K562 (cell line): ENCODE data around the gene CST8. TPM values are rescaled to one million over a fixed set of nuclear protein-coding genes. Genes with fewer than 3 reads are reported as not detected.

Experiments used
- ATAC-seq: fragments of 200-7000 bp; cut with Tn5 transposase; 3 replicates; pipeline ENCODE4 v1.9.1; 2020; ENCODE audit warnings: moderate library complexity
- BruUV-seq: library from RNA; stranded (reverse); fragments of 400-500 nt; replicated peaks from 2 replicates; lab custom pipeline; 2021; lab: Mats Ljungman, UMichigan
- CTCF ChIA-PET: fragments of 300-600 bp; formaldehyde crosslinking; extraction: SDS; loops from one replicate; lab custom pipeline; 2021; ENCODE audit warnings: low intra/inter-chr PET ratio; lab: Yijun Ruan, JAX
- POLR2A ChIA-PET: fragments of 300-600, 350-650 bp; sonication (Branson Sonifier 250); formaldehyde crosslinking; extraction: SDS; loops from one replicate; lab custom pipeline; 2021; ENCODE audit warnings: antibody characterized with exemption, inconsistent platforms; lab: Yijun Ruan, JAX
- DNase-seq, 4 experiments: peaks; one replicate each; pipeline versions ENCODE4 v3.0.0 to v3.0.0-alpha.2; 2011 to 2018; ENCODE audit warnings: low spot score in 3 of 4, mixed read lengths in 3 of 4; ENCODE audit errors: extremely low read depth in 1 of 4
- FAIRE-seq: peaks from 2 replicates; lab custom pipeline; 2011; peaks lifted over from hg19 to GRCh38; lab: Jason Lieb, UNC
- H2AFZ ChIP-seq: 2 replicates; pipeline ENCODE4 v1.6.0; 2011; ENCODE audit warnings: low read depth, low read length, control low read depth, inconsistent platforms
- H3K27ac ChIP-seq: fragments of 200-600 bp; 3 replicates; pipeline ENCODE4 v1.8.0; 2011; ENCODE audit warnings: low read depth, mild to moderate bottlenecking, control low read depth, inconsistent platforms, low read length, moderate library complexity, mixed read lengths; ENCODE audit errors: extremely low read depth
- H3K27me3 ChIP-seq, 2 experiments: fragments of 300-600 bp in 1 of 2; 2 replicates in 1 of 2; 3 replicates in 1 of 2; pipeline versions ENCODE4 v1.6.0 to v1.8.0; 2011; ENCODE audit warnings: inconsistent platforms in 2 of 2, low read length in 2 of 2, mild to moderate bottlenecking in 1 of 2, mixed read lengths in 1 of 2, moderate library complexity in 1 of 2; ENCODE audit not compliant: control insufficient read depth in 2 of 2, insufficient read depth in 2 of 2
- H3K36me3 ChIP-seq: fragments of 300-600 bp; 3 replicates; pipeline ENCODE4 v1.8.0; 2011; ENCODE audit warnings: mild to moderate bottlenecking, low read length, inconsistent platforms; ENCODE audit not compliant: control insufficient read depth, insufficient read depth
- H3K4me1 ChIP-seq, 2 experiments: fragments of 200-600 bp in 1 of 2; replicated peaks in 1 of 2; 2 replicates in 1 of 2; 3 replicates in 1 of 2; pipeline versions ENCODE4 v1.5.1 to v1.8.0; 2011; ENCODE audit warnings: inconsistent platforms in 2 of 2, low read length in 2 of 2, mild to moderate bottlenecking in 1 of 2, mixed read lengths in 1 of 2, moderate library complexity in 1 of 2; ENCODE audit not compliant: control insufficient read depth in 2 of 2, insufficient read depth in 2 of 2
- H3K4me2 ChIP-seq: 2 replicates; pipeline ENCODE4 v1.6.1; 2011; ENCODE audit warnings: low read length, control low read depth, inconsistent platforms, mixed read lengths; ENCODE audit not compliant: insufficient read depth
- H3K4me3 ChIP-seq: fragments of 200-600 bp; sonication (generic), shearing (Covaris generic); 2 replicates; pipeline ENCODE4 v1.5.1; 2016; ENCODE audit warnings: control low read depth, inconsistent platforms
- H3K79me2 ChIP-seq: fragments of 200-600 bp; 3 replicates; pipeline ENCODE4 v1.8.0; 2011; ENCODE audit warnings: low read length, inconsistent platforms; ENCODE audit not compliant: control insufficient read depth, insufficient read depth
- H3K9ac ChIP-seq, 2 experiments: 2 replicates each; pipeline versions ENCODE4 v1.6.0 to v1.6.1; 2011; ENCODE audit warnings: low read depth in 2 of 2, low read length in 2 of 2, control low read depth in 1 of 2, inconsistent platforms in 1 of 2, mild to moderate bottlenecking in 1 of 2, mixed read lengths in 1 of 2; ENCODE audit not compliant: insufficient read depth in 1 of 2
- H3K9me1 ChIP-seq: one replicate; pipeline ENCODE4 v1.6.0; 2011; ENCODE audit warnings: inconsistent platforms, mild to moderate bottlenecking, low read length, moderate library complexity; ENCODE audit not compliant: control insufficient read depth, insufficient read depth
- H3K9me3 ChIP-seq: replicated peaks from 2 replicates; pipeline ENCODE4 v1.5.1; 2011; ENCODE audit warnings: low read depth, low read length, inconsistent platforms; ENCODE audit not compliant: control insufficient read depth, insufficient read depth
- H4K20me1 ChIP-seq: replicated peaks from 2 replicates; pipeline ENCODE4 v1.6.1; 2011; ENCODE audit warnings: low read length, inconsistent platforms, mixed read lengths; ENCODE audit not compliant: control insufficient read depth, insufficient read depth
- ETV5 ChIP-seq: sonication (generic); formaldehyde crosslinking; IDR thresholded peaks from 2 replicates; pipeline ENCODE4 v1.4.0; 2020; ENCODE audit warnings: low read depth, mild to moderate bottlenecking, missing genetic modification reagents
- MAFK ChIP-seq: IDR thresholded peaks from 2 replicates; pipeline ENCODE4 v1.6.1; 2011; ENCODE audit warnings: low read length, improper control_type of control experiment
- NEUROD1 ChIP-seq: fragments of 150-350 bp; IDR thresholded peaks from 2 replicates; pipeline ENCODE4 v1.6.1; 2014; ENCODE audit warnings: borderline replicate concordance, low read length, low read depth; ENCODE audit not compliant: partially characterized antibody
- RAD21 ChIP-seq, 2 experiments: fragments of 250-450 bp in 1 of 2; fragments of 450-650 bp in 1 of 2; sonication (Bioruptor Pico) in 1 of 2; formaldehyde crosslinking in 1 of 2; IDR thresholded peaks in 1 of 2; conservative IDR thresholded peaks in 1 of 2; 2 replicates each; pipeline versions ENCODE4 v1.4.0 to v1.8.0; 2020 to 2022; ENCODE audit warnings: mild to moderate bottlenecking in 2 of 2, moderate library complexity in 1 of 2
- SIN3A ChIP-seq, 2 experiments: fragments of 150-350 bp in 1 of 2; IDR thresholded peaks; 2 replicates each; pipeline ENCODE4 v1.6.1; 2011 to 2016; ENCODE audit warnings: borderline replicate concordance in 2 of 2, low read depth in 2 of 2, low read length in 2 of 2, mild to moderate bottlenecking in 2 of 2, moderate library complexity in 2 of 2; ENCODE audit not compliant: control insufficient read depth in 1 of 2
- ZBTB2 ChIP-seq: fragments of 450-650 bp; IDR thresholded peaks from 2 replicates; pipeline ENCODE4 v1.6.1; 2016; ENCODE audit warnings: antibody characterized with exemption
- ZNF778 ChIP-seq: fragments of 450-650 bp; formaldehyde crosslinking; IDR thresholded peaks from 2 replicates; pipeline ENCODE4 v1.4.0; 2020; ENCODE audit warnings: mild to moderate bottlenecking, moderate library complexity
- WGBS: fragments of 100-300 bp; shearing (Covaris generic); methylation state at CpG from one replicate; pipeline ENCODE4 v1.1.6; 2016; ENCODE audit warnings: low coverage, mixed read lengths; ENCODE audit not compliant: insufficient coverage; ENCODE audit errors: missing lambda C conversion rate; 5-methylcytosine and 5-hydroxymethylcytosine counted together
- in situ Hi-C: fragments of 300-500 bp; cut with MboI; formaldehyde crosslinking; loops from 4 replicates; pipeline ENCODE4 v1.15.0; 2018; ENCODE audit warnings: inconsistent platforms, mixed read lengths
- intact Hi-C: fragments of 100-400 bp; cut with micrococcal nuclease; formaldehyde crosslinking; loops from 2 replicates; pipeline ENCODE4 v1.14.2; 2022
- polyA plus RNA-seq, 8 experiments: library from polyadenylated mRNA; depleted of rRNA in 4 of 8; stranded (reverse) in 5 of 8; unstranded in 3 of 8; fragments of >200 nt; fragmentation: Nextera tagmentation in 2 of 8; fragmentation: Illumina TruSeq in 1 of 8; extraction: Ambion mirVana in 2 of 8; extraction: Trizol in 1 of 8; gene quantifications; 2 replicates each; pipeline versions ENCODE4 v1.2.1 to v1.2.3, GENCODE V29; 2011 to 2014; ENCODE audit warnings: inconsistent platforms in 1 of 8, missing spikeins in 1 of 8
- total RNA-seq, 7 experiments: library from RNA; depleted of rRNA in 6 of 7; stranded (reverse); fragments of >200 nt in 6 of 7; fragmentation: Illumina TruSeq in 2 of 7; extraction: Trizol in 2 of 7; gene quantifications; 2 replicates each; pipeline versions ENCODE4 v1.2.1 to v1.2.3, GENCODE V29; 2011 to 2021; ENCODE audit warnings: low replicate concordance in 1 of 7

The CST8 gene
- total and polyA plus RNA-seq, 9 of the 15 experiments (the other 6 are each of a cell fraction or from before 2014, with no cell fraction given) = not detected

- Histone ChIP-seq H3K4me1 (no peaks in the 10 kb centered on the region), H3K27ac (no peak overlapping the region), H3K9me3 (no peaks in the 10 kb centered on the region), H3K4me3 (no peak overlapping the region), H3K9me1 (no peaks in the 10 kb centered on the region)
- no TSS peak for BruUV-seq
- POLR2A ChIA-PET = no interaction called here
- TF ChIP-seq SIN3A (IDR thresholded peaks at IDR 0.05; ENCODE audit: borderline replicate concordance in 2 of 2, control insufficient read depth in 1 of 2, low read depth in 2 of 2, low read length in 2 of 2) (no peak), MAFK (no peak), ZBTB2 (no peak), ETV5 (CRISPR knock-in tag) (no peak), RAD21 (CRISPR knock-in tag; conservative IDR thresholded peaks at IDR 0.05 in 1 of 2, IDR thresholded peaks at IDR 0.05 in 1 of 2) (no peak), NEUROD1 (no peak), ZNF778 (no peak)
- TF ChIP-seq, all 486 proteins: peak for 0
- CTCF ChIA-PET = no interaction called here
- 0% methylated on average over 5 of the region's 5 CpGs for WGBS
- DNase-seq = no peak
- no peak for ATAC-seq
- intact Hi-C loops (no loop called here), in situ Hi-C loops (no loop called here)
- H3K36me3 ChIP-seq = no peaks in the 10 kb centered on the region
- H3K9ac ChIP-seq = no peak overlapping the region
- H2AFZ ChIP-seq = no peak overlapping the region
- no peaks in the 10 kb centered on the region for H3K79me2 ChIP-seq
- FAIRE-seq = no peak
- no peak overlapping the region for H3K4me2 ChIP-seq
- no peaks in the 10 kb centered on the region for H4K20me1 ChIP-seq
- H3K27me3 ChIP-seq = peaks cover 0 to 29% of the 10 kb centered on the region in 2 experiments; a peak in 4 of 5 replicates
These were observed 42.8 kb upstream of the CST8 start for GRCh38 chr20:23448167-23448566.
